ENCODE results near the gene ALKBH3.

ALKBH3 gene

GRCh38 chr11:43922295-43922648, 41.6 kb downstream of the ALKBH3 start:
- DNase-seq (ENCODE audit: low read depth in 2 of 2), result no peak

GRCh38 chr11:43922744-43923405, 42.2 kb downstream of the ALKBH3 start:
- no peak for DNase-seq (ENCODE audit: low read depth in 2 of 2)

- no peak for DNase-seq (ENCODE audit: low read depth in 2 of 2)
Observed at GRCh38 chr11:43923406-43924111, 42.9 kb downstream of the ALKBH3 start.

GRCh38 chr11:43924112-43924855, 43.7 kb downstream of the ALKBH3 start:
- DNase-seq (ENCODE audit: low read depth in 2 of 2), result no peak

- no peak for DNase-seq (ENCODE audit: low read depth in 2 of 2)
Observed at GRCh38 chr11:43925063-43925931, 44.7 kb downstream of the ALKBH3 start.

GRCh38 chr11:43925932-43926505, 45.4 kb downstream of the ALKBH3 start:
- DNase-seq (ENCODE audit: low read depth in 2 of 2), result no peak

- DNase-seq (ENCODE audit: low read depth in 2 of 2), result no peak
Observed at GRCh38 chr11:43927070-43927469, 46.4 kb downstream of the ALKBH3 start.

- DNase-seq (ENCODE audit: low read depth in 2 of 2), result no peak
Observed at GRCh38 chr11:43927925-43928707, 47.5 kb downstream of the ALKBH3 start.

- no peak for DNase-seq (ENCODE audit: low read depth in 2 of 2)
Observed at GRCh38 chr11:43928721-43929120, 48.1 kb downstream of the ALKBH3 start.

GRCh38 chr11:43930868-43931716, 50.5 kb downstream of the ALKBH3 start:
- no peak for DNase-seq (ENCODE audit: low read depth in 2 of 2)

GRCh38 chr11:43931717-43932039, 51.0 kb downstream of the ALKBH3 start:
- DNase-seq (ENCODE audit: low read depth in 2 of 2), result no peak

- no peak for DNase-seq (ENCODE audit: low read depth in 2 of 2)
Observed at GRCh38 chr11:43933226-43933607, 52.6 kb downstream of the ALKBH3 start.

GRCh38 chr11:43933608-43934551, 53.2 kb downstream of the ALKBH3 start:
- peak; percentile 36 to 46 for DNase-seq (ENCODE audit: low read depth in 2 of 2)

- no peak for DNase-seq (ENCODE audit: low read depth in 2 of 2)
Observed at GRCh38 chr11:43934601-43935423, 54.2 kb downstream of the ALKBH3 start.

- no peak for DNase-seq (ENCODE audit: low read depth in 2 of 2)
Observed at GRCh38 chr11:43935424-43935979, 54.9 kb downstream of the ALKBH3 start.

GRCh38 chr11:43936076-43936475, 55.4 kb downstream of the ALKBH3 start:
- no peak for DNase-seq (ENCODE audit: low read depth in 2 of 2)
